Retina (tissue), 1 donor: Measurements from ENCODE around the gene RASEF.

Source experiments
- DNase-seq: peaks from one replicate; pipeline ENCODE4 v3.0.0-alpha.2; 2016

The RASEF gene

GRCh38 chr9:83047839-83048775 lies 14.8 kb downstream of the RASEF start:
- no peak for DNase-seq

DNA sequence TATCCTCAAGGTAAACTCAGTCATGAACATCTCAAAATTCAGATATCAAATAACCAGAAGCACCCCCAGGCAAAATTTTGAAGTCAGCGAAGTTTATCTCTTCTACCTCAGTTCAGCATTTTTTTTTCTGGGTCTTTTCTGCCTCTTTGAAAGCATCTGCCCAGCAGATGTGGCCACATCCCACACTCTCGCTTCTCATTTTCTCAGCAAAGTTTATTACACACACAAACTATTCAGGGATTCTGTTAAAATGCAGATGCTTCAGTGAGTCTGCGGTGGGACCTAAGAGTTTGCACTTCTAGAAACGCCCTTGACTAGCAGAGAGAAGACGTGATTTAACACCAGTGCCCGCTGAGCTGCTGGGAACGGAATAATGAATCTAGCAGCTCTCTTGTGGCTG lies 19.3 kb downstream of the RASEF start:
- no peak for DNase-seq

DNA sequence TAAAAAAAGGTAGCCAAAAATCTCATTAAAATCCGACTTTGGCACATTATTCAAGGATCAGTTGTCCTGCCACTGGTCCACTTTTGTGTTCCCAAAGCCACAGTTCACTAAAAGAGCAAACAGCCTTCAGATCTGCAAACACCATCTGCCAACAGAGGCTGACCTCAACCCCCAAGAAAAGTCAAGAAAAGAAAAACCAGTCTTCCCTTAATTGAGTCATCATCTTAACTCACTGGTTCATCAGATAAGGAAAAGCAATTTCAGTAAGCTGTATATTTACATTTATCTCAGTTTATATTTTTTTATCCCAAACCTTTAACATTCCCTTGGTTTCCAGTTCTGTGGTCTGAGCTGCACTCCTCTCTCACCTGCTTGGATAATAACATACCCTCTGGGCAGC lies 21.2 kb downstream of the RASEF start:
- no peak for DNase-seq

- DNase-seq, result no peak
These were observed 23.6 kb downstream of the RASEF start for GRCh38 chr9:83039303-83039702.

DNA sequence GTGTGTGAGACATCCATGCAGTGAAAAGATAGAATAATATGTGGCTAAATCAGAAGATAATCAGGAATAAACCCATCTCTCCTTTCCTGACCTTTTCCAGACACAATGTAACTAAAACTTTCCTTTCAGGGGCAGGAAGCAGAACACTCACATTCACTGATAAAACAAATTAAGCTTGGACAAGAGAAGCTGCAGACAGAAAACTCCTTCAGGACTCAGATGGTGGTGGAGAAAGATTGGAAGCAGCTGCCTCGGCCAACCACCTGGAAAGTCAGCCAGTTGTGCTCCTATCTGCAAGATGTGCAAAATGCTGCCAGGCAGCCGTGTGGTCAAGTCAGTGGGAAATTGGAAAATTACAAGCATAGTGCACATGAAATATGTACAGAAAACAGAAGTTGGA lies 26.9 kb downstream of the RASEF start:
- DNase-seq, result no peak

DNA sequence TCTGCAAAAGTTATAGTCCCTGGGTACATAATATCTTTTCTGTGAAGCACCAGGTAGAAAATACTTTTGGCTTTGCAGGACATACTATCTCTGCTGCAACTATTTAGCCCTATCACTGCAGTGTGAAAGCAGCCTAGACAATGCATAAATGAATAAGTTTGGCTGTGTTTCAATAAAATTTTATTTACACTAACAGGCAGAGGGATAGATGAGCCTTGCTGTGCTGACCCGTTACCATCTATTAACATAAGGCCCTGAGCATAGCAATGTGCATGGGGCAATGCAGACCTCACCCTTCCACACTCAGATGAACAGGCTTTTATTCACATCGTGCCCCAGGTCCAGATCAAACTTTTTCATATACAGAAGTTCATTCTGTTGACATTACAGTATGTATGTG lies 27.8 kb downstream of the RASEF start:
- DNase-seq, result no peak

DNA sequence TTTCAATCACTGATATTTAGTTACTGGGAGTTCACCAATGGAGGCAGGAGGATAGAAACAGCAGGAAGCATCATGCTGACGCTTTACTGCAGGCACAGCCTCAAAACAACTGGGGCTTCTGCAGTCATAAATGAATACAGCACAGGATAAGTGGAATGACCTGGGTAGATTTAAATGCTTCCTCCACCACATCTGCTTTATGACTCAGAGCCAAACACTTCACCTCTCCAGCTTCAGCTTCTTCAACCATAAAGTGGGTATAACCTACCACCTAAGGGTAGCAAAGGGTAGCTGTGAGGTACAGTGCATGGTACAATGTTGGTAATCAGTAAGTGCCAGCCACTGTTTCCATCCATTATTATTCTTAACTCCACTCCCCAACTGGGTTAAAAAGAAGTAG lies 28.4 kb downstream of the RASEF start:
- no peak for DNase-seq

GRCh38 chr9:83034026-83034425 lies 28.9 kb downstream of the RASEF start:
- DNase-seq, result no peak

GRCh38 chr9:83032065-83032625 lies 30.8 kb downstream of the RASEF start:
- no peak for DNase-seq

- DNase-seq, result no peak
These were observed 32.4 kb downstream of the RASEF start for GRCh38 chr9:83030391-83031107.

GRCh38 chr9:83029531-83030137 lies 33.3 kb downstream of the RASEF start:
- no peak for DNase-seq

- DNase-seq, result no peak
These were observed 35.6 kb downstream of the RASEF start for GRCh38 chr9:83027153-83027891.

DNA sequence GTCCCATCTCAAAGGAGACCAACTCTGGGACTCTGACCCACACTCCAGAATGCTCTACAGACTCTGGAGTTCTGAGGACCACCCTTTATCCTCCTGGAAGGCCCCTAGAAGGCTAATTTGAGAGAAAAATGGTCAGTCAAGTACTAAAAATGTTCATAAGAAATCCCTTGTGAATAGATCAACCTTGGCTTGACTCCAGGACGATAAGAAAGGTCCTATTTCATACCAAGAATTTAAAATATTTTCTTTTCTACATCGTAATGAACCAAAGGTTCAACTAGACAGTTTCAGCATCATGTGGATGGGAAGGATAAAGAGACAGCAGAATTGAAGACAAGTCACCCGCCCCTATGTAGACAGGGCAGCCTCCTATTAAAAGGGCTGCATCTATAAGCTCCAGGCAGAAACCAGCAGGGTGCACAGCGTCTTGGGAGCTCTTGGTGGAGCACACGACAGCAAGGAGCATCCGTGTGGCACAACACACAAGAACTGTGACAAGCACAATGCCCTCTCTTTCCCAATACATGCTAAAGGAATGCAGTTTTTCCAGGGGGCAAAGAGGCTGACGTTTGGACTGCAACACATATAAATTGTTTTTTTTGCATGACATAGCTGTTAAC lies 38.3 kb downstream of the RASEF start:
- DNase-seq, result no peak

- DNase-seq, result no peak
These were observed 39.8 kb downstream of the RASEF start for GRCh38 chr9:83023151-83023550.

DNA sequence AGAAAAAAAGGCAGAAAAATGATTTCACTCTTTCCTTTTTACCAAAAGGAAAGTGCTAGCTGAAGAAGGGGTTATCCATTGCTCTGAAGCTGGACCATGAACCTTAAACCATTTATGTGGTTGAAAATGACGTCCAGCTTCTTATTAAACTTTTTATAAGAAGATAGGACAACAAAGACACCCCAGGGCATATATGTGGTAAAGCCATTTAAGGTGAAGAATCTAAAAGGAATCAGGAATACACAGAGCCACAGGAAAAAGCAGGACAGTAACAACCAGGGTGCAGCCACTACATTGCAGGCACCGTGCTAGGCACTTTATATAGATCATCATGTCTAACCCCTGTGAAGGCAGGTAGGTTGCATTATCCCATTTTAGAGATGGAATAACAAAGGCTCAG lies 42.1 kb downstream of the RASEF start:
- DNase-seq, result no peak

- no peak for DNase-seq
These were observed 42.6 kb downstream of the RASEF start for GRCh38 chr9:83020327-83020726.

DNA sequence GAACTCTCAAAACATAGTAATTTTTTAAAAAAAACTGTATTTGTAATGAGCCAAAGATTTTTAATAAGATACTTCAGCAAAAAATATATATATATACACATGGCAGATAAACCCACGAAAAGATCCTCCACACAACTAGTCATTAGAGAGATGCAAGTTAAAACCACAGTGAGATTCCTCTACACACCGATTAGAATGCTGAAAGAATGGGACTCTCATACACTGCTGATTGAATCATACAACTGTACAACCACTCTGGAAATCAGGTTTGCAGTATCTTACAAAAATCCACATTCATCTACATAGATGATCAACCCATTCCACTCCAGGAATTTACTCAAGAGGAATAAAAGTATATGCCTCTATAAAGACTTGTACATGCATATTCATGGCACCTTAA lies 43.7 kb downstream of the RASEF start:
- DNase-seq, result no peak

GRCh38 chr9:83015897-83016296 lies 47.0 kb downstream of the RASEF start:
- no peak for DNase-seq

DNA sequence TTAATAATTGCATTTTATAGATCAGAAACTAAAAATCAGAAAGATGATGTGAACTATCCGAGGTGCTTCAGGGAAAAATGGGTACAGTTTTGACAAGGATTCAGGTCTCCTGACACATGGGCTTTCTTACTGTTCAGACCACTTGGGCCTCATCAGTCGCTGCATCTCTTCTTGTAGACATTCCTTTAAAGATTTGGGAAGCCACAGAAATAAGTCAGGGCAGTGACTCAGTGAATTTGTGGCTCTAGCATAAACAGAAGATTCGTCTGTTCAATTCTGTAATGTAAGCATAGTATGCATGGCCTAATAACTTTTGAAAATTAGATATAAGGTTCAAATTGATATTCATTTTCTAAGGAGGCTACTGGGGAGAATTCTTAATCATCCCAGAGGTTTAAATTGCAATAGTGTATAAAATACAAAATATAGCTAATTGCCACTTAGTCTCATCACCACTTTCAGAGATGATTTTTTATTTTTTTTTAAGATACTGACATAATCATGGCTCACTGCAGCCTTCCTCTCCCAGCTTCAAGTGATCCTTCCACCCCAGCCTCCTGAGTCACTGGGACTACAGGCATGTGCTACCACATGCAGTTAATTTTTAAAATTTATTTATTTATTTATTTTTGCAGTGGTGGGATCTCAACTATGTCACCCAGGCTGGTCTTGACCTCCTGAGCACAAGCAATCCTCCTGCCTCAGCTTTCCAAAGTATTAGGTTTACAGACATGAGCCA lies 48.9 kb downstream of the RASEF start:
- no peak for DNase-seq

- no peak for DNase-seq
These were observed 49.8 kb downstream of the RASEF start for GRCh38 chr9:83012922-83013838.
